NOMO-1 treated with DMSO at 0.1 percent for 48 hours (cell line): ENCODE measurements around the gene LAGE3.

Experiments
- DNase-seq: peaks from one replicate; lab custom pipeline; 2025; ENCODE audit not compliant: unreplicated experiment; lab: John Stamatoyannopoulos, UW

The LAGE3 gene

GRCh38 chrX:154481195-154481594, 2.1 kb upstream of the LAGE3 start:
- DNase-seq = no peak

GRCh38 chrX:154477891-154478477, 1.1 kb downstream of the LAGE3 start:
- no peak for DNase-seq

- no peak for DNase-seq
Observed at GRCh38 chrX:154476821-154477220, 2.3 kb downstream of the LAGE3 start.

GRCh38 chrX:154473683-154474082, 5.4 kb downstream of the LAGE3 start:
- no peak for DNase-seq

GRCh38 chrX:154472685-154473632, 6.1 kb downstream of the LAGE3 start:
- no peak for DNase-seq

GRCh38 chrX:154471839-154472684, 7.0 kb downstream of the LAGE3 start:
- no peak for DNase-seq

- DNase-seq = no peak
Observed at GRCh38 chrX:154470914-154471568, 8.0 kb downstream of the LAGE3 start.

- no peak for DNase-seq
Observed at GRCh38 chrX:154470434-154470833, 8.6 kb downstream of the LAGE3 start.

GRCh38 chrX:154469880-154470279, 9.2 kb downstream of the LAGE3 start:
- DNase-seq = no peak

- DNase-seq = no peak
Observed at GRCh38 chrX:154469114-154469513, 10.0 kb downstream of the LAGE3 start.

- no peak for DNase-seq
Observed at GRCh38 chrX:154468217-154468616, 10.9 kb downstream of the LAGE3 start.

GRCh38 chrX:154467556-154467955, 11.5 kb downstream of the LAGE3 start:
- DNase-seq = no peak

- no peak for DNase-seq
Observed at GRCh38 chrX:154466907-154467306, 12.2 kb downstream of the LAGE3 start.

- no peak for DNase-seq
Observed at GRCh38 chrX:154466036-154466435, 13.0 kb downstream of the LAGE3 start.

- no peak for DNase-seq
Observed at GRCh38 chrX:154465601-154466000, 13.5 kb downstream of the LAGE3 start.

- no peak for DNase-seq
Observed at GRCh38 chrX:154464806-154465365, 14.2 kb downstream of the LAGE3 start.

GRCh38 chrX:154463611-154464220, 15.4 kb downstream of the LAGE3 start:
- DNase-seq = no peak

GRCh38 chrX:154462396-154462795, 16.7 kb downstream of the LAGE3 start:
- DNase-seq = no peak

- no peak for DNase-seq
Observed at GRCh38 chrX:154460326-154460725, 18.8 kb downstream of the LAGE3 start.

GRCh38 chrX:154459832-154460231, 19.2 kb downstream of the LAGE3 start:
- no peak for DNase-seq
